Left ventricle myocardium inferior (tissue), 1 donor: ENCODE measurements around the gene SPPL2B. TPM values are rescaled to one million over a fixed set of nuclear protein-coding genes. Genes with fewer than 3 reads are reported as not detected.
A peak's percentile ranks its signal among the peaks of the same experiment; 100 is the strongest.

Experiments used
- DNase-seq: peaks from one replicate; pipeline ENCODE4 v3.0.0-alpha.2; 2020
- H3K27ac ChIP-seq: fragments of 200-600 bp; replicated peaks from 2 replicates; pipeline ENCODE4 v1.8.0; 2021
- H3K27me3 ChIP-seq: fragments of 200-600 bp; 2 replicates; pipeline ENCODE4 v1.8.0; 2021; ENCODE audit warnings: low read depth
- H3K36me3 ChIP-seq: fragments of 200-600 bp; 2 replicates; pipeline ENCODE4 v1.8.0; 2021
- H3K4me1 ChIP-seq: fragments of 200-600 bp; 2 replicates; pipeline ENCODE4 v1.8.0; 2021
- H3K4me3 ChIP-seq: fragments of 200-600 bp; 2 replicates; pipeline ENCODE4 v1.8.0; 2021; ENCODE audit warnings: mild to moderate bottlenecking, moderate library complexity
- H3K9me3 ChIP-seq: fragments of 200-600 bp; replicated peaks from 2 replicates; pipeline ENCODE4 v1.8.0; 2021
- CTCF ChIP-seq: fragments of 200-600 bp; IDR thresholded peaks from 2 replicates; pipeline ENCODE4 v1.8.0; 2021; ENCODE audit warnings: antibody characterized with exemption, mild to moderate bottlenecking, borderline replicate concordance
- intact Hi-C: fragments of 100-400 bp; cut with micrococcal nuclease; formaldehyde crosslinking; loops from one replicate; pipeline ENCODE4 v1.11.0; 2022
- total RNA-seq: library from RNA; stranded (reverse); fragmentation: NEBNext Ultra II Directional; extraction: Animal tissue kit (Norgen Biotek cat#: 25700); gene quantifications from one replicate; pipeline ENCODE4 v1.2.1, GENCODE V29; 2021
- donor health status: DM: no; HTN: yes; CAD: no; lungs with severe emphysema.

SPPL2B gene
- total RNA-seq, 1 donor from 2014 or later: 26.2 TPM

- Histone ChIP-seq H3K4me1 (peaks cover 74% of the 10 kb centered on the region), H3K27me3 (no peaks in the 10 kb centered on the region), H3K27ac (peak overlapping the region; percentile 88), H3K36me3 (peaks cover 10% of the 10 kb centered on the region), H3K9me3 (no peaks in the 10 kb centered on the region), H3K4me3 (peak overlapping the region; percentile 97)
- intact Hi-C loops: no loop called here
- no peak for DNase-seq
- TF ChIP-seq CTCF: no peak
These were observed 630 bp downstream of the SPPL2B start for GRCh38 chr19:2329149-2329478.

- no peaks in the 10 kb centered on the region for H3K9me3 ChIP-seq
- H3K4me1 ChIP-seq: peaks cover 74% of the 10 kb centered on the region
- H3K4me3 ChIP-seq: peak overlapping the region; percentile 97
- intact Hi-C loops: no loop called here
- H3K27ac ChIP-seq: no peak overlapping the region
- no peak for DNase-seq
- TF ChIP-seq CTCF: no peak
- H3K27me3 ChIP-seq: no peaks in the 10 kb centered on the region
- peaks cover 7% of the 10 kb centered on the region for H3K36me3 ChIP-seq
These were observed 1.0 kb downstream of the SPPL2B start for GRCh38 chr19:2329501-2329916.

GRCh38 chr19:2330255-2330631 lies 1.8 kb downstream of the SPPL2B start:
- intact Hi-C loops: no loop called here
- no peaks in the 10 kb centered on the region for H3K9me3 ChIP-seq
- H3K4me1 ChIP-seq: peaks cover 74% of the 10 kb centered on the region
- DNase-seq: no peak
- no peak for TF ChIP-seq CTCF
- no peaks in the 10 kb centered on the region for H3K27me3 ChIP-seq
- H3K27ac ChIP-seq: no peak overlapping the region
- peaks cover 7% of the 10 kb centered on the region for H3K36me3 ChIP-seq
- H3K4me3 ChIP-seq: no peak overlapping the region

GRCh38 chr19:2330632-2331284 lies 2.3 kb downstream of the SPPL2B start:
- no peak for DNase-seq
- peaks cover 74% of the 10 kb centered on the region for H3K4me1 ChIP-seq
- H3K27me3 ChIP-seq: no peaks in the 10 kb centered on the region
- no peak for TF ChIP-seq CTCF
- no peaks in the 10 kb centered on the region for H3K9me3 ChIP-seq
- H3K27ac ChIP-seq: no peak overlapping the region
- intact Hi-C loops: no loop called here
- H3K36me3 ChIP-seq: peaks cover 3% of the 10 kb centered on the region
- H3K4me3 ChIP-seq: no peak overlapping the region

- Histone ChIP-seq H3K27ac (peak overlapping the region; percentile 64), H3K9me3 (no peaks in the 10 kb centered on the region), H3K36me3 (no peaks in the 10 kb centered on the region), H3K4me3 (no peak overlapping the region), H3K4me1 (peaks cover 69% of the 10 kb centered on the region), H3K27me3 (no peaks in the 10 kb centered on the region)
- TF ChIP-seq CTCF: no peak
- intact Hi-C loops: no loop called here
- no peak for DNase-seq
These were observed 3.2 kb downstream of the SPPL2B start for GRCh38 chr19:2331601-2332246.
